HG02981 (cell line): ENCODE data around the gene NAA35.

ENCODE experiments used
- ATAC-seq: cut with Tn5 transposase; IDR thresholded peaks from one replicate; pipeline ENCODE4 v1.9.1; 2021; ENCODE audit warnings: mild to moderate bottlenecking, moderate library complexity; ENCODE audit not compliant: unreplicated experiment

The NAA35 gene

DNA sequence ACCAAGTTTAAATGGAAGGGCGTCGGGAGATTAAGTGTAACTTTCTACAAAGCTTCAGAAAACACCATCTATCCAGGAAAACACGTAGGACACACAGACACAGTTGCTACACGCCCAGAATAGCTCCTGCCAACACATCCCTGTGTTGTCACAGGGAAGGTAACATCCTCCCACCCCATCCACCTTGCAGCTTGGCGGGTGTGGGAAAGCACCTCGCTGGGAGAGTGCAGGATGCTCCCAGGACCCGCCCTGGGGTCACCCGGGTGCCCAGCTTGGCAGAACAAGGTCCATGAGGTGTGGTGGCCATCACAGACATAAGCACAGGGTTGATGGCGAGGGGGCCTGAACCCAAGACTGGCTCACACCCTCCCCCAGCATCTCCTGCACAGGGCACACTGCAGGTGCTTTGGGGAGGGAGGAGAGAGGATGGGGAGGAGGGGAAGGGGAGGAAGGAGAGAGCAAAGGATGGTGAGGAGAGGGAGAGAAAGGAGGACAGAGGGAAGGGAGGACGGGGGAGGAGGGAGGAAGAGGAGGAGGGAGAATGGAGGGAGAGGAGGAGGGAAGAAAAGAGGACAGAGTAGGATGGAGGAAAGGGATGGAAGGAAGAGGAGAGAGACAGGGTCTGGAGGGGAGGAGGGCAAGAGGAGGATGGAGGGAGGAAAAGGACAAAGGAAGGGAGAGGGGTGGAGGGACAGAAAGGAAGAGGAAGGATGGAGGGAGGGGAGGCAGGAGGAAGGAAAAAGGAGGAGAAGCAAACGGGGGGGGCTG lies 121.2 kb downstream of the NAA35 start:
- ATAC-seq, result no peak

DNA sequence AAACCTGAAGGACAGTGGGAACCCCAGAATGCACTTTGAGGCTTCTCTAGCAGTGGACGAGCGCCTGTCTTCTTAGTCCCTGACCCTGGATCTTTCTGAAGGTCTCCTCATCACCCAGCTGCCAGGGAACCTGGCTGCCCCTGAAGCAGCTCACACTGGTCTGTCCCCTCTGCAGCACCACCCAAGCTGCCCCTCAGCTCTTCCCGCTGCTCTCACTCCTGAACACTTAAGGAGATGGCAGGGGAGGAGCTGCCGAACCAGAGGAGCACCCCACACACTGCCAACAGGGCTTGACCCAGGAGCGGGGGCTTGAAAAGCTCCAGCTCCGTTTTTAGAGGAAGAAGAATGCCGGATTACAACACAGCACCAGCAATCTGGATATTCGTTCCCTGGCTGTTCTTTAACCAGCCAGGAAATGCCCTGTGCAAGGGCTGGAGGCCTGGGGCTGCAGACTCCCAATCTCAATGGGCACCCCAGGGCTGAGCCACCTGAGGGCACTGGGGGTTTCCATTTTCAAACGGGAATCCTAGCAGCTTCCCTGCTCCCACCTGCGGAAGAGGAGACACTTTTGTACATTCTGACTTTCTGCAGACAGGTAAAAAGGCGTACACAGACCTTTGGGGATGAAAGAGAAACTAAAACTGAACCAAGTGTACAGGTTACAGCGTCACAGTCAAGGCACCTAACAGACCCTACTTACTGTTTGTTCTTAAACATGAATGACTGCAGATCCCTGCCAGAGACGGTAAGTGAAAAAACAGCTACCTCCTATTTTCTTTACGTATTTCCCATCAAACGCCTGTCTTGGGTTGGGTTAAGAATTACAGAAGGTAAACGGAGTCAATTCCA lies 122.1 kb downstream of the NAA35 start:
- ATAC-seq, result no peak

DNA sequence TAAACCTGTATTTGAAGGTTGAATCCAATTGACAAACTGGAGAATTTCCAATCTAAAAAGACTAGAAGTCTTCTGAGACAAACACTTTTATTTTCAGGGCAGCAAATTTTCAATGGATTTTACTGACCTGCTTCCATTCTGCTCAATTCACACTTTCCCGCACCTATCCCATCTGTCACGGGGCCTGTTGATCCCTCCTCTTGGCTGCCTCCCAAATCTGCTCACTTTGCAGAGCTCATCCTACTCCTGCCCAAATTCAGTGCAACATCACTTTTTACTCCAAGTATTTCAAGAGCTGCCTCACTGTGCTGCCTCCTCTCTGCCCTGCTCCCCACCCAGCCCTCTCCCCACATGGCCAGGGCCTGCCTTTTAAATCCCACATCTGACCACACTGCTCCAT lies 123.3 kb downstream of the NAA35 start:
- no peak for ATAC-seq

DNA sequence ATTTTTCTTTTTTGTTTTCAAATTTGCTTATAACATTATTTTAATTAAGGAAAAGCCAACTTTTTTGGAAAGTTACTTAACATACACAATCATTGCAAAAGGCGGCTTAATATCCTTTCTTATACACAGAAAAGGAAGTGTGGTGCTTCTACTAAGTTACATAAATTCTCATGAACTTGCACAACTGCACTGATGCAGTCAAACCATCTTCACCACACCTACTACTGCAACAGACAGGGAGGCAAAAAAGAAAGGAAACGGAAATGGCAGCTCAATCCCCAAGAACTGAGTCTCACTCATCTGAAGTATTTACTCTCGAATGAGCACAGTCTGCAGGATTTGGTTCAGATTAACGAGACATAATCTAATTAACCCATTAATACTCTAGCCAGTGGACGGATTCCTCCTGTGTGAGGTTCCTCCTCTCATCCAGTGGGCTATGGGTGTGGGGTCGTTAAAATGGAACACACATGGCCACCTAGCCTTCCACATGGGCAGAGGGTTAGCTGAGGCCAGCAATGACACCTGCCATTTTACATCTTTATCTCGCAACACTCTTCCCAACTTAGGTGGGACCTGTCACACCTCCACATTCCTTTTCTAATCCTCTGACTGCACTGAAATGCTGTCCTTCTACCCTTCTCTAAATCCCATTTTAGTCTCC lies 128.4 kb downstream of the NAA35 start:
- no peak for ATAC-seq
